ENCODE results near the gene SC5D. TPM values are rescaled to one million over a fixed set of nuclear protein-coding genes. Genes with fewer than 3 reads are reported as not detected.

SC5D gene
- total RNA-seq, result 40.4 and 48.5 TPM in 2 replicates

GRCh38 chr11:121292495-121293287 is at the start of gene SC5D:
Gene SC5D, plus strand, starts transcription at chr11:121292771. Its CDS starts 10,605 bp downstream, at chr11:121303376.

Other genes starting within 250 kb of the SC5D start
- gene TECTA, start 191.5 kb upstream of the SC5D start, total RNA-seq, result 0.32 and 0.97 TPM in 2 replicates
- gene SORL1, start 159.5 kb downstream of the SC5D start, total RNA-seq, result 0.12 and 0.32 TPM in 2 replicates

Measured in hair follicle dermal papilla cell (primary cell).